PFSK-1 (cell line): Measurements from ENCODE around the gene TMIE.

ENCODE experiments used
- FOXP2 ChIP-seq: optimal IDR thresholded peaks from 2 replicates; pipeline ENCODE3; 2011; ENCODE audit warnings: borderline replicate concordance, control low read depth, inconsistent platforms; ENCODE audit not compliant: insufficient read depth; ENCODE audit errors: extremely low read length, extremely low read depth
- POLR2AphosphoS5 ChIP-seq: IDR thresholded peaks from 2 replicates; pipeline ENCODE4 v1.6.1; 2012; ENCODE audit warnings: low read depth, mild to moderate bottlenecking, control low read depth, low read length, moderate library complexity
- REST ChIP-seq, 2 experiments: IDR thresholded peaks; 2 replicates each; pipeline versions ENCODE4 v1.6.1 to v1.8.0; 2011 to 2012; ENCODE audit warnings: low read depth in 2 of 2, low read length in 2 of 2, control low read depth in 1 of 2, inconsistent platforms in 1 of 2, mild to moderate bottlenecking in 1 of 2, moderate library complexity in 1 of 2; ENCODE audit not compliant: insufficient read depth in 1 of 2
- SIN3A ChIP-seq: IDR thresholded peaks from 2 replicates; pipeline ENCODE4 v1.6.1; 2012; ENCODE audit warnings: mild to moderate bottlenecking, low read length, moderate library complexity, borderline replicate concordance; ENCODE audit not compliant: insufficient read depth
- TAF1 ChIP-seq: IDR thresholded peaks from 2 replicates; pipeline ENCODE4 v1.6.1; 2012; ENCODE audit warnings: low read length, control low read depth, borderline replicate concordance; ENCODE audit not compliant: insufficient read depth

TMIE gene

GRCh38 chr3:46749129-46749528 lies 47.9 kb downstream of the TMIE start:
- TF ChIP-seq SIN3A = no peak
- no peak for TF ChIP-seq POLR2AphosphoS5
- TF ChIP-seq FOXP2 = no peak
- no peak for TF ChIP-seq TAF1
- TF ChIP-seq REST (IDR thresholded peaks at IDR 0.05; ENCODE audit: insufficient read depth in 1 of 2, low read depth in 2 of 2, low read length in 2 of 2) = no peak

GRCh38 chr3:46750555-46751038 lies 49.4 kb downstream of the TMIE start:
- TF ChIP-seq FOXP2 = no peak

GRCh38 chr3:46755646-46756045 lies 54.5 kb downstream of the TMIE start:
- TF ChIP-seq REST (IDR thresholded peaks at IDR 0.05; ENCODE audit: insufficient read depth in 1 of 2, low read depth in 2 of 2, low read length in 2 of 2) = no peak
- no peak for TF ChIP-seq FOXP2
- TF ChIP-seq SIN3A = no peak
- no peak for TF ChIP-seq POLR2AphosphoS5

- TF ChIP-seq REST (IDR thresholded peaks at IDR 0.05; ENCODE audit: insufficient read depth in 1 of 2, low read depth in 2 of 2, low read length in 2 of 2) (no peak), SIN3A (no peak), TAF1 (no peak), FOXP2 (no peak), POLR2AphosphoS5 (no peak)
These were observed 55.5 kb downstream of the TMIE start for GRCh38 chr3:46756642-46757041.

- TF ChIP-seq FOXP2 (no peak), POLR2AphosphoS5 (no peak), REST (IDR thresholded peaks at IDR 0.05; ENCODE audit: insufficient read depth in 1 of 2, low read depth in 2 of 2, low read length in 2 of 2) (no peak), SIN3A (no peak), TAF1 (no peak)
These were observed 58.3 kb downstream of the TMIE start for GRCh38 chr3:46759239-46760167.
